CD14-positive monocyte (primary cell): ENCODE results near the gene EYS. TPM values are rescaled to one million over a fixed set of nuclear protein-coding genes. Genes with fewer than 3 reads are reported as not detected.

Experiments
- DNase-seq, 3 donors: peaks; one replicate each; pipeline ENCODE4 v3.0.0-alpha.2; 2011 to 2022
- H2AFZ ChIP-seq: 2 replicates; pipeline ENCODE4 v1.6.0; 2012; ENCODE audit warnings: mild to moderate bottlenecking, low read depth, low read length, inconsistent platforms; ENCODE audit not compliant: insufficient read depth, poor library complexity, severe bottlenecking
- H3K27ac ChIP-seq, 2 donors: 1 replicate in 1 of 2; 2 replicates in 1 of 2; pipeline ENCODE4 v1.5.1; 2012 to 2013; ENCODE audit warnings: low read length in 2 of 2, control low read depth in 1 of 2, inconsistent platforms in 1 of 2, low read depth in 1 of 2, mild to moderate bottlenecking in 1 of 2
- H3K27me3 ChIP-seq, 2 donors: one replicate each; pipeline versions ENCODE4 v1.6.0 to v1.6.1; 2011 to 2013; ENCODE audit warnings: low read length in 2 of 2; ENCODE audit not compliant: control insufficient read depth in 2 of 2, insufficient read depth in 2 of 2
- H3K36me3 ChIP-seq, 2 donors: replicated peaks in 1 of 2; 1 replicate in 1 of 2; 2 replicates in 1 of 2; pipeline versions ENCODE4 v1.5.1 to v1.6.1; 2012 to 2013; ENCODE audit warnings: low read length in 2 of 2, control low read depth in 1 of 2, inconsistent platforms in 1 of 2, mild to moderate bottlenecking in 1 of 2; ENCODE audit not compliant: insufficient read depth in 2 of 2, control insufficient read depth in 1 of 2
- H3K4me1 ChIP-seq, 2 donors: 1 replicate in 1 of 2; 2 replicates in 1 of 2; pipeline versions ENCODE4 v1.5.1 to v1.6.1; 2012 to 2013; ENCODE audit warnings: low read length in 2 of 2, control low read depth in 1 of 2, inconsistent platforms in 1 of 2, mild to moderate bottlenecking in 1 of 2, moderate library complexity in 1 of 2; ENCODE audit not compliant: insufficient read depth in 2 of 2, control insufficient read depth in 1 of 2
- H3K4me2 ChIP-seq: replicated peaks from 2 replicates; pipeline ENCODE3; 2012; ENCODE audit warnings: low read length, moderate library complexity, mild to moderate bottlenecking; ENCODE audit not compliant: poor library complexity, severe bottlenecking; ENCODE audit errors: extremely low read depth
- H3K4me3 ChIP-seq, 3 experiments: fragments of 200-600 bp in 1 of 3; sonication (generic) in 1 of 3; replicated peaks in 1 of 3; 1 replicate in 2 of 3; 2 replicates in 1 of 3; pipeline ENCODE4 v1.5.1; 2011 to 2013; ENCODE audit warnings: low read length in 3 of 3, mild to moderate bottlenecking in 3 of 3, control low read depth in 2 of 3, low read depth in 2 of 3, inconsistent platforms in 1 of 3, moderate library complexity in 1 of 3
- H3K79me2 ChIP-seq: 2 replicates; pipeline ENCODE4 v1.6.0; 2012; ENCODE audit warnings: mild to moderate bottlenecking, control low read depth, inconsistent platforms, low read length, moderate library complexity; ENCODE audit not compliant: insufficient read depth
- H3K9ac ChIP-seq: 2 replicates; pipeline ENCODE4 v1.6.0; 2017; ENCODE audit warnings: low read length, mild to moderate bottlenecking; ENCODE audit not compliant: insufficient read depth, poor library complexity, severe bottlenecking
- H3K9me3 ChIP-seq, 2 donors: replicated peaks in 1 of 2; 1 replicate in 1 of 2; 2 replicates in 1 of 2; pipeline versions ENCODE4 v1.5.1 to v1.6.1; 2012 to 2013; ENCODE audit warnings: low read length in 2 of 2, control low read depth in 1 of 2; ENCODE audit not compliant: control insufficient read depth in 1 of 2, insufficient read depth in 1 of 2
- H4K20me1 ChIP-seq: 2 replicates; pipeline ENCODE4 v1.6.0; 2012; ENCODE audit warnings: mild to moderate bottlenecking, low read length, control low read depth, moderate library complexity; ENCODE audit not compliant: insufficient read depth
- H3K27ac Mint-ChIP-seq, 7 donors: one replicate each; pipeline ENCODE4 v1.8.0; 2020; ENCODE audit warnings: mild to moderate bottlenecking in 7 of 7, mixed read lengths in 7 of 7, moderate library complexity in 6 of 7, inconsistent platforms in 2 of 7
- H3K27me3 Mint-ChIP-seq, 3 donors: one replicate each; pipeline ENCODE4 v1.8.0; 2021 to 2022; ENCODE audit warnings: low read depth in 3 of 3, mild to moderate bottlenecking in 3 of 3, mixed read lengths in 3 of 3, moderate library complexity in 3 of 3, inconsistent platforms in 1 of 3
- H3K36me3 Mint-ChIP-seq, 2 donors: one replicate each; pipeline ENCODE4 v1.8.0; 2020; ENCODE audit warnings: mixed read lengths in 2 of 2, inconsistent platforms in 1 of 2, mild to moderate bottlenecking in 1 of 2
- H3K4me1 Mint-ChIP-seq: one replicate; pipeline ENCODE4 v1.8.0; 2020; ENCODE audit warnings: mild to moderate bottlenecking, mixed read lengths
- H3K4me3 Mint-ChIP-seq, 2 donors: one replicate each; pipeline ENCODE4 v1.8.0; 2020; ENCODE audit warnings: mild to moderate bottlenecking in 2 of 2, mixed read lengths in 2 of 2, moderate library complexity in 1 of 2
- H3K9me3 Mint-ChIP-seq, 7 donors: one replicate each; pipeline ENCODE4 v1.8.0; 2020 to 2022; ENCODE audit warnings: mixed read lengths in 7 of 7, mild to moderate bottlenecking in 6 of 7, moderate library complexity in 6 of 7, inconsistent platforms in 2 of 7
- CTCF ChIP-seq: fragments of 200-600 bp; IDR thresholded peaks from one replicate; pipeline ENCODE4 v1.8.0; 2022; ENCODE audit warnings: antibody characterized with exemption, mild to moderate bottlenecking
- WGBS: methylation state at CpG from one replicate; pipeline ENCODE4 v1.1.5; 2013; ENCODE audit warnings: missing lambda C conversion rate; ENCODE audit not compliant: insufficient coverage; 5-methylcytosine and 5-hydroxymethylcytosine counted together
- intact Hi-C, 2 donors: fragments of 100-400 bp; cut with micrococcal nuclease; formaldehyde crosslinking; loops; one replicate each; pipeline versions ENCODE4 v1.15.0 to v1.15.1; 2023
- polyA plus RNA-seq, 3 donors: library from polyadenylated mRNA; depleted of rRNA in 1 of 3; unstranded in 2 of 3; stranded (reverse) in 1 of 3; fragments of 300-500 nt in 2 of 3; fragments of >200 nt in 1 of 3; fragmentation: Illumina TruSeq in 2 of 3; gene quantifications; 1 replicate in 2 of 3; 2 replicates in 1 of 3; pipeline ENCODE4 v1.2.3, GENCODE V29; 2012 to 2021

The EYS gene
- polyA plus RNA-seq, 3 donors = 0.01 to 0.03 TPM; not detected in 1

DNA sequence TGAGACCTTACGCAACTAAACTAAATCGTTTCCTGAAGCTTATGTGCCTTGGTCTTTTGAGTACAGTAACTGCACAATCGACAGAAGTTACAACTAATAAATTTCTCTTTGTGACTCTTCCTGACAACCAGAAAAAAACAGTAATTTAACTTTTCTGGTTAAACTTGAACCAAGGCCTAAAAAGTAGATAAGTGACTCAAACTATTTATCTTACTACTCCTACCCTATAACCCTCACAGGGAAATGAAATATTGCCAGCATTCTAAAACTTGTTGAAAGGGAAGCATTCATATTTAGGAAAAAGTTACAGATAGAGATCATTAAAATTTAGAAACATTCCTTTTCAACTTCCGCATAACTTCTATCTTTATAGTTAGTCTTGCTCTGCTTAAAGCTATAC is 1034.4 kb downstream of the EYS start:
- no peak for DNase-seq
- 24% methylated on average over 2 of the region's 4 CpGs for WGBS
- Mint-ChIP-seq H3K27ac (peak overlapping the region in 3 of 7 donors; percentile 20 to 67 (median 42)), H3K4me1 (peaks cover 14% of the 10 kb centered on the region), H3K27me3 (no peaks in the 10 kb centered on the region), H3K4me3 (no peak overlapping the region), H3K36me3 (no peaks in the 10 kb centered on the region), H3K9me3 (peaks cover 0 to 4% (median 2%) of the 10 kb centered on the region in 7 donors)
- intact Hi-C loops = no loop called here
- Histone ChIP-seq H3K79me2 (no peaks in the 10 kb centered on the region), H3K9me3 (no peaks in the 10 kb centered on the region), H3K4me1 (peaks cover 0 to 10% of the 10 kb centered on the region in 2 donors), H3K9ac (no peak overlapping the region), H2AFZ (no peak overlapping the region), H3K36me3 (no peaks in the 10 kb centered on the region), H3K27me3 (no peaks in the 10 kb centered on the region), H4K20me1 (no peaks in the 10 kb centered on the region), H3K4me2 (peak overlapping the region; percentile 20), H3K4me3 (no peak overlapping the region), H3K27ac (peak overlapping the region in 1 of 2 donors; percentile 23)
- TF ChIP-seq CTCF = no peak

DNA sequence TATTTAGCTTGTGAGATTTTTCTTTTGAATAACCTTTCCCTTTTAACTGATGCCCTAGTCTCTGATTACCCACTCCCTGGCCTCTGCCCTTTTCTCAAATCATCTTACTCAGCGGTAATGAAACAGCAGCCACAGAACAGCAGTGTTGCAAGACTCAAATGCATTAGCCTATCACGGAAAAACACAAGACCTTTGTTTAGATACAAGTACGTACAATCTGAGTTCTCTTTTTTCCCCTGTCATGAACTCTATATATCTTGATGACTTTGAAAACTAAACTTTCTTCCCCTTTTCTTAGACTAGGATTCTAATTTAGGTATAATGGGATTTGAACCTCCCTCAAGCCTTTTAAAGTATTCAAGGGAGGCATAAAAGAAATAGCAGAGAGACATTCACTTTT is 1034.9 kb downstream of the EYS start:
- peak overlapping the region in 3 of 7 donors; percentile 3 to 67 (median 62) for H3K27ac Mint-ChIP-seq
- WGBS = 0% methylated on average over 1 of the region's 3 CpGs
- no peaks in the 10 kb centered on the region for H3K36me3 Mint-ChIP-seq
- peaks cover 14% of the 10 kb centered on the region for H3K4me1 Mint-ChIP-seq
- intact Hi-C loops = no loop called here
- Histone ChIP-seq H2AFZ (no peak overlapping the region), H4K20me1 (no peaks in the 10 kb centered on the region), H3K27ac (peak overlapping the region in 1 of 2 donors; percentile 23), H3K4me2 (peak overlapping the region; percentile 20), H3K9me3 (no peaks in the 10 kb centered on the region), H3K4me3 (no peak overlapping the region), H3K36me3 (no peaks in the 10 kb centered on the region), H3K27me3 (no peaks in the 10 kb centered on the region), H3K4me1 (peaks cover 0 to 10% of the 10 kb centered on the region in 2 donors), H3K79me2 (no peaks in the 10 kb centered on the region), H3K9ac (no peak overlapping the region)
- no peak for TF ChIP-seq CTCF
- H3K27me3 Mint-ChIP-seq = no peaks in the 10 kb centered on the region
- peak; percentile 14 to 19 (median 16) for DNase-seq
- H3K9me3 Mint-ChIP-seq = peaks cover 0 to 4% (median 2%) of the 10 kb centered on the region in 7 donors
- no peak overlapping the region for H3K4me3 Mint-ChIP-seq
